Sigmoid colon (tissue), 7 donors: ENCODE data around the gene BRME1. TPM values are rescaled to one million over a fixed set of nuclear protein-coding genes. Genes with fewer than 3 reads are reported as not detected.
A peak's percentile ranks its signal among the peaks of the same experiment; 100 is the strongest.

ENCODE experiments used
- DNase-seq: peaks from one replicate; pipeline ENCODE4 v3.0.0-alpha.2; 2019
- H3K27ac ChIP-seq, 4 donors: fragments of 200-600 bp; sonication (generic); one replicate each; pipeline ENCODE4 v1.5.1; 2016 to 2019; ENCODE audit warnings: mild to moderate bottlenecking in 1 of 4
- H3K27me3 ChIP-seq, 3 donors: fragments of 200-600 bp; sonication (generic); one replicate each; pipeline ENCODE4 v1.5.1; 2019; ENCODE audit warnings: mild to moderate bottlenecking in 1 of 3
- H3K36me3 ChIP-seq, 4 donors: fragments of 200-600 bp; sonication (generic); one replicate each; pipeline ENCODE4 v1.5.1; 2016 to 2019
- H3K4me1 ChIP-seq, 4 donors: fragments of 200-600 bp; sonication (generic); one replicate each; pipeline ENCODE4 v1.5.1; 2017 to 2019
- H3K4me3 ChIP-seq, 4 donors: fragments of 200-600 bp; sonication (generic); one replicate each; pipeline ENCODE4 v1.5.1; 2017 to 2019; ENCODE audit warnings: mild to moderate bottlenecking in 2 of 4, moderate library complexity in 1 of 4
- H3K9me3 ChIP-seq, 4 donors: fragments of 200-600 bp in 3 of 4; sonication (generic) in 3 of 4; one replicate each; pipeline versions ENCODE4 v1.5.1 to v1.6.1; 2013 to 2019
- EP300 ChIP-seq, 4 donors: sonication (generic); formaldehyde crosslinking; IDR thresholded peaks; one replicate each; pipeline ENCODE4 v1.6.1; 2017; ENCODE audit warnings: antibody characterized with exemption in 4 of 4
- POLR2A ChIP-seq, 2 donors: fragments of 450-650 bp; IDR thresholded peaks; one replicate each; pipeline ENCODE4 v1.6.1; 2016; ENCODE audit warnings: antibody characterized with exemption in 2 of 2, mild to moderate bottlenecking in 2 of 2, moderate library complexity in 2 of 2
- POLR2AphosphoS5 ChIP-seq, 4 donors: sonication (generic); formaldehyde crosslinking; IDR thresholded peaks; one replicate each; pipeline ENCODE4 v1.6.1; 2017; ENCODE audit warnings: antibody characterized with exemption in 4 of 4
- WGBS, 2 donors: extraction: QIAGEN DNeasy Blood & Tissue Kit; methylation state at CpG; one replicate each; pipeline ENCODE4 v1.1.7; 2013; 5-methylcytosine and 5-hydroxymethylcytosine counted together
- intact Hi-C: fragments of 100-400 bp; cut with DNase I; formaldehyde crosslinking; loops from one replicate; pipeline ENCODE4 v1.15.1; 2023
- polyA plus RNA-seq, 3 donors: library from polyadenylated mRNA; stranded (reverse); fragments of 200-250 nt; gene quantifications; one replicate each; pipeline ENCODE4 v1.2.3, GENCODE V29; 2013
- total RNA-seq, 4 donors: library from RNA; depleted of rRNA; stranded (reverse); fragments of >200 nt; gene quantifications; one replicate each; pipeline ENCODE4 v1.1.0, GENCODE V29; 2016
- TF ChIP-seq, protein P1 (sequence below), 4 experiments: fragments of 450-650 bp in 3 of 4; fragments of 200-600 bp in 1 of 4; IDR thresholded peaks; one replicate each; pipeline ENCODE4 v1.5.1; 2016 to 2019; ENCODE audit warnings: antibody characterized with exemption in 4 of 4, mild to moderate bottlenecking in 3 of 4, moderate library complexity in 2 of 4
- donor health status: healthy with polysubstance abuse.
- donor health status: Bipolar disorder and iron deficiency.
- donor health status: healthy.

The BRME1 gene
- total and polyA plus RNA-seq, 7 donors = 0.99 to 9.0 (median 1.8) TPM

DNA sequence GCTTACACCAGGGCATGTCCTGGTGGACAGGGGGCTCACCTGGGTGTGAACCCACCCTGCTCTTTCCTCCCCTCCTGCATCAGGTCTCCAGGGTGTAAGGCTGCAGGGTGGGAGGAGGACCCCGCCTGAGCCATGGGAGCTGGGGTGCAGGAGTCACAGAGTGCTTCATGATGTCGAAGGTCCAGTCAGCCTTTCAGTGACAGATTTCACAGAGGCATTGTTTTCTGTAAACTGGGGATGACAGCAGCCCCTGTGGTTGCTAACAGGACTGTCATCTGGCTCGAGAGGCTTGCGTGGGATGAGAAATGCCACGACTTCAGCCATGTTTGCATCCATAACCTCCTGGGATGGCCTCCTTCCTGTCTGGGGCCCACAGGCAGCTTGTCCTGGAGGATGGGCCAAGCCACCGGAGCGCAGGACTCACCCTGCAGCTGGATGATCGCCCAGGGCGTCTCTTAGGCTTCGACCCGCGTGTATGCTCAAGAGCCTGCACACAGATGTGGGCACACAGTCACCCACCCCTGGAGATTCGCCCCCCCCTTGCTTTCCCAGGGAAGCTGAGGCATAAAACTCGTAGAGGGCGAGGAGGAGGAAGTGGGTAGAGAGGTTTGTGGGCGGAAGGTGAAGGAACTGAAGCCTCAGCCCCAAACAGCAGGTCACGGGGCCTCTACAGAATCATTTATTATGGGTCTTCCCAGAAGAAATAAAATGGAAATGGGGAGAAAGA lies 24.1 kb downstream of the BRME1 start:
- H3K27me3 ChIP-seq = no peaks in the 10 kb centered on the region
- DNase-seq = no peak
- no peaks in the 10 kb centered on the region for H3K36me3 ChIP-seq
- H3K27ac ChIP-seq = peak overlapping the region; percentile 67 to 76 (median 72)
- WGBS, 2 donors = 18 to 20% methylated on average over 17 of the region's 17 CpGs
- H3K4me3 ChIP-seq = no peak overlapping the region
- intact Hi-C loops = loop anchor here (5.0 kb wide), 1 partner anchor 285 kb away; no protein-coding TSS in a partner anchor
- H3K9me3 ChIP-seq = no peaks in the 10 kb centered on the region
- peaks cover 0 to 30% (median 18%) of the 10 kb centered on the region in 4 donors for H3K4me1 ChIP-seq
- no peak for TF ChIP-seq POLR2A (IDR thresholded peaks at IDR 0.05)
- no peak for TF ChIP-seq POLR2AphosphoS5 (IDR thresholded peaks at IDR 0.05)
- TF ChIP-seq, protein P1, sequence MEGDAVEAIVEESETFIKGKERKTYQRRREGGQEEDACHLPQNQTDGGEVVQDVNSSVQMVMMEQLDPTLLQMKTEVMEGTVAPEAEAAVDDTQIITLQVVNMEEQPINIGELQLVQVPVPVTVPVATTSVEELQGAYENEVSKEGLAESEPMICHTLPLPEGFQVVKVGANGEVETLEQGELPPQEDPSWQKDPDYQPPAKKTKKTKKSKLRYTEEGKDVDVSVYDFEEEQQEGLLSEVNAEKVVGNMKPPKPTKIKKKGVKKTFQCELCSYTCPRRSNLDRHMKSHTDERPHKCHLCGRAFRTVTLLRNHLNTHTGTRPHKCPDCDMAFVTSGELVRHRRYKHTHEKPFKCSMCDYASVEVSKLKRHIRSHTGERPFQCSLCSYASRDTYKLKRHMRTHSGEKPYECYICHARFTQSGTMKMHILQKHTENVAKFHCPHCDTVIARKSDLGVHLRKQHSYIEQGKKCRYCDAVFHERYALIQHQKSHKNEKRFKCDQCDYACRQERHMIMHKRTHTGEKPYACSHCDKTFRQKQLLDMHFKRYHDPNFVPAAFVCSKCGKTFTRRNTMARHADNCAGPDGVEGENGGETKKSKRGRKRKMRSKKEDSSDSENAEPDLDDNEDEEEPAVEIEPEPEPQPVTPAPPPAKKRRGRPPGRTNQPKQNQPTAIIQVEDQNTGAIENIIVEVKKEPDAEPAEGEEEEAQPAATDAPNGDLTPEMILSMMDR (IDR thresholded peaks at IDR 0.05) = no peak
- TF ChIP-seq EP300 (IDR thresholded peaks at IDR 0.05) = no peak

- no peak for DNase-seq
- TF ChIP-seq POLR2AphosphoS5 (IDR thresholded peaks at IDR 0.05) (no peak), EP300 (IDR thresholded peaks at IDR 0.05) (no peak), POLR2A (IDR thresholded peaks at IDR 0.05) (no peak)
- TF ChIP-seq, protein P1 (IDR thresholded peaks at IDR 0.05) = no peak
- Histone ChIP-seq H3K4me1 (peaks cover 0 to 30% (median 18%) of the 10 kb centered on the region in 4 donors), H3K36me3 (no peaks in the 10 kb centered on the region), H3K4me3 (no peak overlapping the region), H3K27ac (peak overlapping the region; percentile 67 to 76 (median 72)), H3K27me3 (no peaks in the 10 kb centered on the region), H3K9me3 (no peaks in the 10 kb centered on the region)
- intact Hi-C loops = loop anchor here (5.0 kb wide), 1 partner anchor 284 kb away; no protein-coding TSS in a partner anchor
- 35 to 73% methylated on average over 12 of the region's 12 CpGs for WGBS, 2 donors
Measured at GRCh38 chr19:13881251-13881691, 24.6 kb downstream of the BRME1 start.

DNA sequence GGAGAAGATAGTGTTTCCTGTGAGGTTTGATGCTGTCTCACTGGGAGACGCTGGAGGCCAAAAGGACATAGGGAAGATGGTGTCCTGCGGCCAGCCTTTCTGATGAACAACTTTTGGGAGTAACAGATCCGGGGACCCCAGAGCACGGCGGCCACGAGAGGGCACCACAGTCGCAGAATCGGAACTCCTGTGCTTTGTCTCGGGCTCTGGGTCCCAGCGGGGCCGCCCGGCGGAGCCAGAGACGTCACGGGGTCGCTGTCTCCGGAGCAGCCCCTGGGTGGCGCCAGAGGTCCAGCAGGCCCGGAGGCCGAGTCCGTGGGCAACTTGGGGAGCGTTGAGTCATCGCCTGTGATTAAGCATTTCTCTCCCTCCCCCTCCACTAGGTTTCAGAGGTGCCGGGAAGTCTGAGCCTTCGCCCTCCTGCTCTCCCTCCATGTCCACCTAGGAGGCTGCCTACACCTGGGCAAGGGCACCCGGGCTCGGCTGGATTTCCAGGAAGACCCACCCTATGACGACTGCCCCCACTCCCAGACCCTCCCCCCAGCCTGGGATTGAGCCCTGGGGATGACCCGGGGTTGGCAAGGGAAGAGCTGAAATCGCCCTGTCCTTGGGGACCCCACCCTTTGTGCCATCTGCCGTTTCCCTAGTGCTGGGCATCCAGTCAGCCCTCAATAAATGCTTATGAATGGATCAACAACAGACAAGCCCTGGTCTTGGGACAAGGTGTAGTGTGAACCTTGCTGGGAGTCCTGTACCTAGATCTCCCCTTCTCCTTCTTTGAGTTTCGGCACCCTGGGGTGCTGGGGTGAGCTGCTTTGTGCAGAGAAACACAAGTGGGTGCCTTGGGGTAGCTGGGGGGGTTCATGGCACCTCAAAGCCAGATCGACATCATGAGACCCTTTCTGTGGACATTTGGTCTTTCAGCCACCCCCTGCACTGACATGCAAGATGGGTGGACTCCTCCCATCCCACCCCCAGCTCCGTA lies 25.6 kb downstream of the BRME1 start:
- DNase-seq = peak; percentile 99
- H3K4me1 ChIP-seq = peaks cover 0 to 30% (median 18%) of the 10 kb centered on the region in 4 donors
- H3K9me3 ChIP-seq = no peaks in the 10 kb centered on the region
- H3K27me3 ChIP-seq = no peaks in the 10 kb centered on the region
- H3K36me3 ChIP-seq = no peaks in the 10 kb centered on the region
- TF ChIP-seq POLR2A (IDR thresholded peaks at IDR 0.05) = no peak
- TF ChIP-seq, protein P1 (IDR thresholded peaks at IDR 0.05) = peak; percentile 98 to 100 (median 99)
- TF ChIP-seq POLR2AphosphoS5 (IDR thresholded peaks at IDR 0.05) = peak; percentile 30 to 75 (median 48)
- TF ChIP-seq EP300 (IDR thresholded peaks at IDR 0.05) = peak in 1 of 4 donors; percentile 20
- H3K27ac ChIP-seq = peak overlapping the region; percentile 67 to 76 (median 72)
- 4 to 5% methylated on average over 34 of the region's 34 CpGs for WGBS, 2 donors
- peak overlapping the region in 3 of 4 donors; percentile 24 to 37 (median 33) for H3K4me3 ChIP-seq
- intact Hi-C loops = loop anchor here (1.0 to 5.0 kb wide), 3 partner anchors 72 to 283 kb away; partner anchors contain the start of gene DCAF15

- no peak overlapping the region for H3K4me3 ChIP-seq
- H3K27me3 ChIP-seq = peaks cover 0 to 10% (median 4%) of the 10 kb centered on the region in 3 donors
- H3K9me3 ChIP-seq = no peaks in the 10 kb centered on the region
- H3K4me1 ChIP-seq = peaks cover 0 to 41% (median 27%) of the 10 kb centered on the region in 4 donors
- intact Hi-C loops = no loop called here
- no peak overlapping the region for H3K27ac ChIP-seq
- WGBS, 2 donors = 88 to 93% methylated on average over 27 of the region's 27 CpGs
- DNase-seq = no peak
- TF ChIP-seq, protein P1 (IDR thresholded peaks at IDR 0.05) = no peak
- TF ChIP-seq POLR2AphosphoS5 (IDR thresholded peaks at IDR 0.05) (no peak), POLR2A (IDR thresholded peaks at IDR 0.05) (no peak), EP300 (IDR thresholded peaks at IDR 0.05) (no peak)
- no peaks in the 10 kb centered on the region for H3K36me3 ChIP-seq
Measured at GRCh38 chr19:13877303-13877702, 28.6 kb downstream of the BRME1 start.
